K562 (cell line): ENCODE measurements around the gene MS4A13. TPM values are rescaled to one million over a fixed set of nuclear protein-coding genes. Genes with fewer than 3 reads are reported as not detected.

Experiments
- ATAC-seq: fragments of 200-7000 bp; cut with Tn5 transposase; 3 replicates; pipeline ENCODE4 v1.9.1; 2020; ENCODE audit warnings: moderate library complexity
- BruUV-seq: library from RNA; stranded (reverse); fragments of 400-500 nt; replicated peaks from 2 replicates; lab custom pipeline; 2021; lab: Mats Ljungman, UMichigan
- CTCF ChIA-PET: fragments of 300-600 bp; formaldehyde crosslinking; extraction: SDS; loops from one replicate; lab custom pipeline; 2021; ENCODE audit warnings: low intra/inter-chr PET ratio; lab: Yijun Ruan, JAX
- POLR2A ChIA-PET: fragments of 300-600, 350-650 bp; sonication (Branson Sonifier 250); formaldehyde crosslinking; extraction: SDS; loops from one replicate; lab custom pipeline; 2021; ENCODE audit warnings: antibody characterized with exemption, inconsistent platforms; lab: Yijun Ruan, JAX
- DNase-seq, 4 experiments: peaks; one replicate each; pipeline versions ENCODE4 v3.0.0 to v3.0.0-alpha.2; 2011 to 2018; ENCODE audit warnings: low spot score in 3 of 4, mixed read lengths in 3 of 4; ENCODE audit errors: extremely low read depth in 1 of 4
- FAIRE-seq: peaks from 2 replicates; lab custom pipeline; 2011; peaks lifted over from hg19 to GRCh38; lab: Jason Lieb, UNC
- H2AFZ ChIP-seq: 2 replicates; pipeline ENCODE4 v1.6.0; 2011; ENCODE audit warnings: low read depth, low read length, control low read depth, inconsistent platforms
- H3K27ac ChIP-seq: fragments of 200-600 bp; 3 replicates; pipeline ENCODE4 v1.8.0; 2011; ENCODE audit warnings: low read depth, mild to moderate bottlenecking, control low read depth, inconsistent platforms, low read length, moderate library complexity, mixed read lengths; ENCODE audit errors: extremely low read depth
- H3K27me3 ChIP-seq, 2 experiments: fragments of 300-600 bp in 1 of 2; 2 replicates in 1 of 2; 3 replicates in 1 of 2; pipeline versions ENCODE4 v1.6.0 to v1.8.0; 2011; ENCODE audit warnings: inconsistent platforms in 2 of 2, low read length in 2 of 2, mild to moderate bottlenecking in 1 of 2, mixed read lengths in 1 of 2, moderate library complexity in 1 of 2; ENCODE audit not compliant: control insufficient read depth in 2 of 2, insufficient read depth in 2 of 2
- H3K36me3 ChIP-seq: fragments of 300-600 bp; 3 replicates; pipeline ENCODE4 v1.8.0; 2011; ENCODE audit warnings: mild to moderate bottlenecking, low read length, inconsistent platforms; ENCODE audit not compliant: control insufficient read depth, insufficient read depth
- H3K4me1 ChIP-seq, 2 experiments: fragments of 200-600 bp in 1 of 2; replicated peaks in 1 of 2; 2 replicates in 1 of 2; 3 replicates in 1 of 2; pipeline versions ENCODE4 v1.5.1 to v1.8.0; 2011; ENCODE audit warnings: inconsistent platforms in 2 of 2, low read length in 2 of 2, mild to moderate bottlenecking in 1 of 2, mixed read lengths in 1 of 2, moderate library complexity in 1 of 2; ENCODE audit not compliant: control insufficient read depth in 2 of 2, insufficient read depth in 2 of 2
- H3K4me2 ChIP-seq: 2 replicates; pipeline ENCODE4 v1.6.1; 2011; ENCODE audit warnings: low read length, control low read depth, inconsistent platforms, mixed read lengths; ENCODE audit not compliant: insufficient read depth
- H3K4me3 ChIP-seq: fragments of 200-600 bp; sonication (generic), shearing (Covaris generic); 2 replicates; pipeline ENCODE4 v1.5.1; 2016; ENCODE audit warnings: control low read depth, inconsistent platforms
- H3K79me2 ChIP-seq: fragments of 200-600 bp; 3 replicates; pipeline ENCODE4 v1.8.0; 2011; ENCODE audit warnings: low read length, inconsistent platforms; ENCODE audit not compliant: control insufficient read depth, insufficient read depth
- H3K9ac ChIP-seq, 2 experiments: 2 replicates each; pipeline versions ENCODE4 v1.6.0 to v1.6.1; 2011; ENCODE audit warnings: low read depth in 2 of 2, low read length in 2 of 2, control low read depth in 1 of 2, inconsistent platforms in 1 of 2, mild to moderate bottlenecking in 1 of 2, mixed read lengths in 1 of 2; ENCODE audit not compliant: insufficient read depth in 1 of 2
- H3K9me1 ChIP-seq: one replicate; pipeline ENCODE4 v1.6.0; 2011; ENCODE audit warnings: inconsistent platforms, mild to moderate bottlenecking, low read length, moderate library complexity; ENCODE audit not compliant: control insufficient read depth, insufficient read depth
- H3K9me3 ChIP-seq: replicated peaks from 2 replicates; pipeline ENCODE4 v1.5.1; 2011; ENCODE audit warnings: low read depth, low read length, inconsistent platforms; ENCODE audit not compliant: control insufficient read depth, insufficient read depth
- H4K20me1 ChIP-seq: replicated peaks from 2 replicates; pipeline ENCODE4 v1.6.1; 2011; ENCODE audit warnings: low read length, inconsistent platforms, mixed read lengths; ENCODE audit not compliant: control insufficient read depth, insufficient read depth
- CEBPG ChIP-seq, 3 experiments: fragments of 200-800 bp in 1 of 3; sonication (Bioruptor generic) in 1 of 3; sonication (generic) in 1 of 3; formaldehyde crosslinking in 1 of 3; IDR thresholded peaks in 2 of 3; conservative IDR thresholded peaks in 1 of 3; 2 replicates each; pipeline versions ENCODE4 v1.6.1 to v1.8.0; 2016 to 2022; ENCODE audit warnings: missing compliant biosample characterization in 2 of 3, missing genetic modification characterization in 2 of 3, mild to moderate bottlenecking in 1 of 3, missing genetic modification reagents in 1 of 3
- SNRNP70 ChIP-seq: fragments of 200-400 bp; formaldehyde crosslinking; optimal IDR thresholded peaks from 2 replicates; pipeline ENCODE3; 2017; ENCODE audit warnings: low read depth, low read length
- ZC3H8 ChIP-seq: fragments of 450-650 bp; IDR thresholded peaks from 2 replicates; pipeline ENCODE4 v1.6.1; 2017
- ZNF217 ChIP-seq: sonication (generic); formaldehyde crosslinking; IDR thresholded peaks from 2 replicates; pipeline ENCODE4 v1.8.0; 2022; ENCODE audit warnings: mild to moderate bottlenecking, missing genetic modification reagents
- ZZZ3 ChIP-seq: fragments of 450-650 bp; IDR thresholded peaks from 2 replicates; pipeline ENCODE4 v1.6.1; 2016; ENCODE audit warnings: antibody characterized with exemption, mild to moderate bottlenecking, moderate library complexity
- WGBS: fragments of 100-300 bp; shearing (Covaris generic); methylation state at CpG from one replicate; pipeline ENCODE4 v1.1.6; 2016; ENCODE audit warnings: low coverage, mixed read lengths; ENCODE audit not compliant: insufficient coverage; ENCODE audit errors: missing lambda C conversion rate; 5-methylcytosine and 5-hydroxymethylcytosine counted together
- in situ Hi-C: fragments of 300-500 bp; cut with MboI; formaldehyde crosslinking; loops from 4 replicates; pipeline ENCODE4 v1.15.0; 2018; ENCODE audit warnings: inconsistent platforms, mixed read lengths
- intact Hi-C: fragments of 100-400 bp; cut with micrococcal nuclease; formaldehyde crosslinking; loops from 2 replicates; pipeline ENCODE4 v1.14.2; 2022
- polyA plus RNA-seq, 8 experiments: library from polyadenylated mRNA; depleted of rRNA in 4 of 8; stranded (reverse) in 5 of 8; unstranded in 3 of 8; fragments of >200 nt; fragmentation: Nextera tagmentation in 2 of 8; fragmentation: Illumina TruSeq in 1 of 8; extraction: Ambion mirVana in 2 of 8; extraction: Trizol in 1 of 8; gene quantifications; 2 replicates each; pipeline versions ENCODE4 v1.2.1 to v1.2.3, GENCODE V29; 2011 to 2014; ENCODE audit warnings: inconsistent platforms in 1 of 8, missing spikeins in 1 of 8
- total RNA-seq, 7 experiments: library from RNA; depleted of rRNA in 6 of 7; stranded (reverse); fragments of >200 nt in 6 of 7; fragmentation: Illumina TruSeq in 2 of 7; extraction: Trizol in 2 of 7; gene quantifications; 2 replicates each; pipeline versions ENCODE4 v1.2.1 to v1.2.3, GENCODE V29; 2011 to 2021; ENCODE audit warnings: low replicate concordance in 1 of 7
- TF ChIP-seq, protein P1 (sequence below): fragments of 450-650 bp; formaldehyde crosslinking; IDR thresholded peaks from 2 replicates; pipeline ENCODE4 v1.4.0; 2020; ENCODE audit warnings: mild to moderate bottlenecking, moderate library complexity
- TF ChIP-seq, protein P2 (sequence below): fragments of 200-400 bp; formaldehyde crosslinking; IDR thresholded peaks from 2 replicates; pipeline ENCODE4 v1.6.1; 2017; ENCODE audit warnings: mild to moderate bottlenecking, low read depth, low read length, moderate library complexity

Gene MS4A13
- total and polyA plus RNA-seq, 9 of the 15 experiments (the other 6 are each of a cell fraction or from before 2014, with no cell fraction given) = 0.15 to 0.43 (median 0.36) TPM; not detected in 6

DNA sequence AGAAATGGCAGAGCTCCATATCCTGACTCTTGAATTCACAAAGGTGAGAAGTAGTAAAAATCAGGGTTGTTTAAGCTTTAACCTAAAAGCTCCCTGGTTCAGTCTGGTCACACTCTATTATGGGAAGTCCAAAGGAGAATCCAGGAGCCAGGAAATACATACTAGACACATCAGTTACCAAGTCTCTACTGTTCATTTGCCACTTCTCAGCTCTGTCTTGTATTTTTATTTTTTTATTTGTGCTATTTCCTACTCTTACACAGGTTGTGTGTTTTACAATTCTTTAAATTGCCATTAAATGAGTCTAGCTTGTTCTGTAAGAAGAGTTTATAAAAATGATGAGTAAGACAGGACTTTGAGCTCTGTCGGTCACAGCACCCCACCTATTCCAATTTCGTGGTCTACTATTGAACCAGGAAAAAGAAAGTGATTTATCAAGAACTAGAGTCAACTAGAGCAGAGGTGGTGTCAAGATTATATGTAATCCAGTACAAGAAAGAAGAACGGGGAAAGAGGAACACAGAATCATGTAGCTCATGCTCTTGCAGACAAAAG is 12.9 kb upstream of the MS4A13 start:
- no peak for DNase-seq
- POLR2A ChIA-PET = no interaction called here
- 0% methylated on average over 3 of the region's 3 CpGs for WGBS
- Histone ChIP-seq H3K9me1 (no peaks in the 10 kb centered on the region), H3K27ac (no peak overlapping the region), H2AFZ (no peak overlapping the region), H4K20me1 (no peaks in the 10 kb centered on the region), H3K36me3 (no peaks in the 10 kb centered on the region), H3K79me2 (no peaks in the 10 kb centered on the region), H3K4me3 (no peak overlapping the region), H3K27me3 (no peaks in the 10 kb centered on the region; a peak in 2 of 5 replicates), H3K4me1 (no peaks in the 10 kb centered on the region), H3K9ac (no peak overlapping the region), H3K4me2 (no peak overlapping the region), H3K9me3 (no peaks in the 10 kb centered on the region)
- intact Hi-C loops (no loop called here), in situ Hi-C loops (no loop called here)
- TF ChIP-seq ZZZ3 = no peak
- TF ChIP-seq, protein P1, sequence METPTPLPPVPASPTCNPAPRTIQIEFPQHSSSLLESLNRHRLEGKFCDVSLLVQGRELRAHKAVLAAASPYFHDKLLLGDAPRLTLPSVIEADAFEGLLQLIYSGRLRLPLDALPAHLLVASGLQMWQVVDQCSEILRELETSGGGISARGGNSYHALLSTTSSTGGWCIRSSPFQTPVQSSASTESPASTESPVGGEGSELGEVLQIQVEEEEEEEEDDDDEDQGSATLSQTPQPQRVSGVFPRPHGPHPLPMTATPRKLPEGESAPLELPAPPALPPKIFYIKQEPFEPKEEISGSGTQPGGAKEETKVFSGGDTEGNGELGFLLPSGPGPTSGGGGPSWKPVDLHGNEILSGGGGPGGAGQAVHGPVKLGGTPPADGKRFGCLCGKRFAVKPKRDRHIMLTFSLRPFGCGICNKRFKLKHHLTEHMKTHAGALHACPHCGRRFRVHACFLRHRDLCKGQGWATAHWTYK (CRISPR knock-in tag) = no peak
- TF ChIP-seq ZC3H8 = no peak
- TF ChIP-seq CEBPG (CRISPR knock-in tag; IDR thresholded peaks at IDR 0.05) = no peak
- TF ChIP-seq CEBPG (tag; conservative IDR thresholded peaks at IDR 0.05 in 1 of 2, IDR thresholded peaks at IDR 0.05 in 1 of 2) = no peak
- TF ChIP-seq ZNF217 (CRISPR knock-in tag) = no peak
- TF ChIP-seq, protein P2, sequence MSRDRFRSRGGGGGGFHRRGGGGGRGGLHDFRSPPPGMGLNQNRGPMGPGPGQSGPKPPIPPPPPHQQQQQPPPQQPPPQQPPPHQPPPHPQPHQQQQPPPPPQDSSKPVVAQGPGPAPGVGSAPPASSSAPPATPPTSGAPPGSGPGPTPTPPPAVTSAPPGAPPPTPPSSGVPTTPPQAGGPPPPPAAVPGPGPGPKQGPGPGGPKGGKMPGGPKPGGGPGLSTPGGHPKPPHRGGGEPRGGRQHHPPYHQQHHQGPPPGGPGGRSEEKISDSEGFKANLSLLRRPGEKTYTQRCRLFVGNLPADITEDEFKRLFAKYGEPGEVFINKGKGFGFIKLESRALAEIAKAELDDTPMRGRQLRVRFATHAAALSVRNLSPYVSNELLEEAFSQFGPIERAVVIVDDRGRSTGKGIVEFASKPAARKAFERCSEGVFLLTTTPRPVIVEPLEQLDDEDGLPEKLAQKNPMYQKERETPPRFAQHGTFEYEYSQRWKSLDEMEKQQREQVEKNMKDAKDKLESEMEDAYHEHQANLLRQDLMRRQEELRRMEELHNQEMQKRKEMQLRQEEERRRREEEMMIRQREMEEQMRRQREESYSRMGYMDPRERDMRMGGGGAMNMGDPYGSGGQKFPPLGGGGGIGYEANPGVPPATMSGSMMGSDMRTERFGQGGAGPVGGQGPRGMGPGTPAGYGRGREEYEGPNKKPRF = no peak
- TF ChIP-seq SNRNP70 = no peak
- no peak for ATAC-seq
- FAIRE-seq = no peak
- BruUV-seq = no TSS peak
- CTCF ChIA-PET = no interaction called here
